DOHH2 (cell line): ENCODE results near the gene CISD3.
A peak's percentile ranks its signal among the peaks of the same experiment; 100 is the strongest.

Source experiments
- H3F3A ChIP-seq: fragments of 200-600 bp; sonication (generic), shearing (Covaris generic); 2 replicates; pipeline ENCODE4 v1.6.0; 2016; ENCODE audit warnings: antibody characterized with exemption, mild to moderate bottlenecking; ENCODE audit not compliant: control insufficient read depth, insufficient read depth
- H3K27ac ChIP-seq: fragments of 200-600 bp; sonication (generic); 2 replicates; pipeline ENCODE4 v1.5.1; 2014; ENCODE audit warnings: low read depth, mild to moderate bottlenecking, low read length, moderate library complexity
- H3K27me3 ChIP-seq: fragments of 200-600 bp; sonication (generic); 2 replicates; pipeline ENCODE4 v1.6.1; 2014; ENCODE audit warnings: mild to moderate bottlenecking, low read length, mixed read lengths; ENCODE audit not compliant: control insufficient read depth
- H3K36me3 ChIP-seq: fragments of 200-600 bp; sonication (generic); 2 replicates; pipeline ENCODE4 v1.6.1; 2014; ENCODE audit warnings: mild to moderate bottlenecking, low read length, moderate library complexity, mixed read lengths; ENCODE audit not compliant: control insufficient read depth
- H3K4me1 ChIP-seq: fragments of 200-600 bp; sonication (generic); 2 replicates; pipeline ENCODE4 v1.6.1; 2014; ENCODE audit warnings: mild to moderate bottlenecking, low read length, mixed read lengths; ENCODE audit not compliant: control insufficient read depth
- H3K4me2 ChIP-seq: fragments of 200-600 bp; sonication (generic); 2 replicates; pipeline ENCODE4 v1.6.0; 2014; ENCODE audit warnings: mild to moderate bottlenecking, low read length, moderate library complexity
- H3K4me3 ChIP-seq: fragments of 200-600 bp; sonication (generic); 2 replicates; pipeline ENCODE4 v1.5.1; 2014; ENCODE audit warnings: mild to moderate bottlenecking, low read length, mixed read lengths
- H3K79me2 ChIP-seq: fragments of 200-600 bp; sonication (generic); 2 replicates; pipeline ENCODE4 v1.6.1; 2014; ENCODE audit warnings: mild to moderate bottlenecking, low read length, mixed read lengths; ENCODE audit not compliant: control insufficient read depth
- H3K9me2 ChIP-seq: fragments of 200-600 bp; sonication (generic); replicated peaks from 2 replicates; pipeline ENCODE4 v1.6.1; 2014; ENCODE audit warnings: mild to moderate bottlenecking, low read length, mixed read lengths; ENCODE audit not compliant: control insufficient read depth
- H3K9me3 ChIP-seq: fragments of 200-600 bp; sonication (generic); 2 replicates; pipeline ENCODE4 v1.6.1; 2014; ENCODE audit warnings: antibody characterized with exemption, low read length, mixed read lengths; ENCODE audit not compliant: control insufficient read depth, insufficient read depth
- H4K20me1 ChIP-seq: fragments of 200-600 bp; sonication (generic); 2 replicates; pipeline ENCODE4 v1.6.0; 2014; ENCODE audit warnings: low read depth, mild to moderate bottlenecking, antibody characterized with exemption, low read length, moderate library complexity; ENCODE audit not compliant: control insufficient read depth, insufficient read depth
- EZH2phosphoT487 ChIP-seq: fragments of 200-600 bp; sonication (generic); IDR thresholded peaks from 2 replicates; pipeline ENCODE4 v1.6.1; 2017; ENCODE audit warnings: borderline replicate concordance, mild to moderate bottlenecking, antibody characterized with exemption, low read length, moderate library complexity, mixed read lengths
- TF ChIP-seq, protein P1 (sequence below): fragments of 200-600 bp; sonication (generic); IDR thresholded peaks from one replicate; pipeline ENCODE4 v1.5.1; 2014; ENCODE audit warnings: antibody characterized with exemption, mild to moderate bottlenecking, low read depth, low read length; ENCODE audit not compliant: poor library complexity, severe bottlenecking

CISD3 gene

DNA sequence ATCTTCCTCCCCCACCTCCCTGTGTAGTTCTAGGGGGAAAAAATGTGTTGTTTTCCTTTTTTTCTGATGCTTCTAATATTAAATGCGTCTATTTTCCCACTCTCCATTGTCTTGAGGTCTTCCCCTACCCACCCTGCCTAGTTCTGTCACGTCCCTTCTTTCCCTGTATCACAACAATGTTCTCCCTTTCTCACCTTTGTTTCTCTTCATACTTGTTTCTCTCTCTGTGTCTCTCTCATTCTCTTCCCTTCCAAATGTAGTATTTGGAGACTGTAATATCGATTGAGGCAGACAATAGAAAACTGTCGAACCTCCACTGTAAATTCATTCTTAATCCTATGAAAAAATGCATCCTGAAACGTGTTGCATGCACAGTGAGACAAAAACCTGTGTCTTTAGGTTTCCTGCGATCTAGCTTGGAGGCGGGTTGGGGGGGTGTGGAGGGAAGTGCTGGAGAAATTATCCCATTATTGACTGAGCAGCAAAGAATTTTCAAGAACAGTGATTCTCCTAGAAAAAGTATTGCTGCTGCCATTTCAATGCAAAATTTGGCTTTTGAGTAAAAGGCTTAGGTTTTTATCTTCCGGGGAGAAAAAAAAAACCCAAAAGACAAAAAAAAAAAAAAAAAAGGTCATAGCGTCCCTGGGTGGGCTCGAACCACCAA, 21.1 kb downstream of the CISD3 start:
- Histone ChIP-seq H3K27ac (peak overlapping the region; percentile 23), H3K9me3 (no peaks in the 10 kb centered on the region), H3K27me3 (peaks cover 20% of the 10 kb centered on the region), H3F3A (peaks cover 19% of the 10 kb centered on the region), H4K20me1 (no peaks in the 10 kb centered on the region; the same call in 1 of the 2 replicates), H3K36me3 (peaks cover 29% of the 10 kb centered on the region), H3K9me2 (no peaks in the 10 kb centered on the region), H3K79me2 (peaks cover 33% of the 10 kb centered on the region), H3K4me3 (peak overlapping the region; percentile 91), H3K4me2 (peak overlapping the region; percentile 73), H3K4me1 (peaks cover 55% of the 10 kb centered on the region)
- TF ChIP-seq, protein P1, sequence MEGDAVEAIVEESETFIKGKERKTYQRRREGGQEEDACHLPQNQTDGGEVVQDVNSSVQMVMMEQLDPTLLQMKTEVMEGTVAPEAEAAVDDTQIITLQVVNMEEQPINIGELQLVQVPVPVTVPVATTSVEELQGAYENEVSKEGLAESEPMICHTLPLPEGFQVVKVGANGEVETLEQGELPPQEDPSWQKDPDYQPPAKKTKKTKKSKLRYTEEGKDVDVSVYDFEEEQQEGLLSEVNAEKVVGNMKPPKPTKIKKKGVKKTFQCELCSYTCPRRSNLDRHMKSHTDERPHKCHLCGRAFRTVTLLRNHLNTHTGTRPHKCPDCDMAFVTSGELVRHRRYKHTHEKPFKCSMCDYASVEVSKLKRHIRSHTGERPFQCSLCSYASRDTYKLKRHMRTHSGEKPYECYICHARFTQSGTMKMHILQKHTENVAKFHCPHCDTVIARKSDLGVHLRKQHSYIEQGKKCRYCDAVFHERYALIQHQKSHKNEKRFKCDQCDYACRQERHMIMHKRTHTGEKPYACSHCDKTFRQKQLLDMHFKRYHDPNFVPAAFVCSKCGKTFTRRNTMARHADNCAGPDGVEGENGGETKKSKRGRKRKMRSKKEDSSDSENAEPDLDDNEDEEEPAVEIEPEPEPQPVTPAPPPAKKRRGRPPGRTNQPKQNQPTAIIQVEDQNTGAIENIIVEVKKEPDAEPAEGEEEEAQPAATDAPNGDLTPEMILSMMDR = no peak
- TF ChIP-seq EZH2phosphoT487 = no peak

DNA sequence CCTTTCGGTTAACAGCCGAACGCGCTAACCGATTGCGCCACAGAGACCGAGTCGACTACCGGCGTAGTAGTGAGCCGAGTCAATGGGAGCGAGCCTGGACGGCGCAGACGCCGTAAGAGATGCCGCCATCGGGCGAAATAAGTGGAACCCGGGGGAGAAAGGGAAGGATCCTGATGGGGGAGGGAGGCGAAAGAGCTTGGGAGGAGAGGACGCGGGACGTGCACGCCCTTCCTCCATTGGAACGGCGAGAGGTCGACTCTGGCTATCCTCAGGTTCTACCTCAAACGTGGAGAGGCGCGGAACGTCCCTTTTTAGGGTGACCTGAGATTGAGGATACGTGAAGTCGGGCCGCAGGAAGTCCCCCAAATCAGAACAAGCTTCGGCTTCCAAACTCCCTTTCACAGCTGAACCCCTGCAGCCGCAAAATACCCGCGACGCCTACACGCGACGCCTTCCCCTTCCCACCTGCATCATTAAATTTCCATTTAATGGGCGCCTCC, 21.7 kb downstream of the CISD3 start:
- peak overlapping the region; percentile 91 for H3K4me3 ChIP-seq
- H4K20me1 ChIP-seq = no peaks in the 10 kb centered on the region; the same call in 1 of the 2 replicates
- H3K9me2 ChIP-seq = no peaks in the 10 kb centered on the region
- peaks cover 20% of the 10 kb centered on the region for H3K27me3 ChIP-seq
- H3K9me3 ChIP-seq = no peaks in the 10 kb centered on the region
- TF ChIP-seq, protein P1 = no peak
- no peak for TF ChIP-seq EZH2phosphoT487
- peaks cover 33% of the 10 kb centered on the region for H3K79me2 ChIP-seq
- peaks cover 14% of the 10 kb centered on the region for H3F3A ChIP-seq
- peaks cover 49% of the 10 kb centered on the region for H3K4me1 ChIP-seq
- peaks cover 32% of the 10 kb centered on the region for H3K36me3 ChIP-seq
- H3K27ac ChIP-seq = peak overlapping the region; percentile 81
- H3K4me2 ChIP-seq = peak overlapping the region; percentile 73

DNA sequence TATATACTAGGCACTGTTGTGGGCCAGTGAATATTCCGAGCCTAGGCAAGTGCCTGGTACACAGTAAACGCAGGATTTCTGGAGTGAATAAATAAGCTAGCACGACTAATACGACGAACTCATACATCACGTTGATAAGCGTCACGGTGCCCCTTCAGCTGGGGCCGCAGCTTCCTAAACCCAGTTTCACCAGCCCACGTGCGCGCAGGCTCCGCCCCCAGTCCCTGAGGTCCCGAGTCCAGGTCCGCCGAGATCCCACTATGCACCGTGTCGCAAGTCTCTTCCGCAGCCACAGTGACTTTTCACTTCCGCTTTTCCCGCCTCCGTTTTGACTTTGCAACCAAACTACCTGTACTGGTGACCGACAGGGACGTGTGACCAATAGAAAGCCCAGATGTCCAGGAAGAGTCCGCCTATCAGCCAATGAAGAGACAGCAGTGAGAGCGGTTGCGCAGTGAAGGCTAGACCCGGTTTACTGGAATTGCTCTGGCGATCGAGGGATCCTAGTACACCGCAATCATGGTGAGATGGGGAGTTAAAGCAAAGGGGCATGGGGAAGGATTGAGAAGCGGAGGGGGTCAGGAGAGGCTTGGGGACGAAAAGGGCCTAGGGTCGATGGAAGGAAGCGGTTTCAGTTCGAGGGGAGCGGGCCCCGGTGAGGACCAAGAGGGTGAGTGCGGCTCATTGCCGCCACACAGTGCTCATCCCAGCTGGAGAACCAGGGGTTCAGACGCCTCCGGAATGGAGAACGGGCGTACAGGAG, 22.3 kb downstream of the CISD3 start, which contains the start of gene PSMB3:
Gene PSMB3 (plus strand): TSS at position 434 of the 763 bp plus-strand sequence. CDS start 86 bp downstream, at position 520.
- peak within 1 kb of the TSS; percentile 91 for H3K4me3 ChIP-seq
- peaks cover 44% of the 10 kb centered on the region for H3K4me1 ChIP-seq
- no peaks in the 10 kb centered on the region for H3K9me2 ChIP-seq
- peak within 1 kb of the TSS; percentile 73 for H3K4me2 ChIP-seq
- peak within 1 kb of the TSS; percentile 81 for H3K27ac ChIP-seq
- peaks cover 33% of the 10 kb centered on the region for H3K79me2 ChIP-seq
- no peaks in the 10 kb centered on the region; the same call in 1 of the 2 replicates for H4K20me1 ChIP-seq
- TF ChIP-seq EZH2phosphoT487 = no peak
- TF ChIP-seq, protein P1 = peak; percentile 8
- H3K36me3 ChIP-seq = peaks cover 39% of the 10 kb centered on the region
- no peaks in the 10 kb centered on the region for H3K9me3 ChIP-seq
- peaks cover 14% of the 10 kb centered on the region; the same call in 1 of the 2 replicates for H3F3A ChIP-seq
- peaks cover 20% of the 10 kb centered on the region for H3K27me3 ChIP-seq
